DOHH2 (cell line): Measurements from ENCODE around the gene ZNF575.

ENCODE experiments used
- EZH2phosphoT487 ChIP-seq: fragments of 200-600 bp; sonication (generic); IDR thresholded peaks from 2 replicates; pipeline ENCODE4 v1.6.1; 2017; ENCODE audit warnings: borderline replicate concordance, mild to moderate bottlenecking, antibody characterized with exemption, low read length, moderate library complexity, mixed read lengths
- TF ChIP-seq, protein P1 (sequence below): fragments of 200-600 bp; sonication (generic); IDR thresholded peaks from one replicate; pipeline ENCODE4 v1.5.1; 2014; ENCODE audit warnings: antibody characterized with exemption, mild to moderate bottlenecking, low read depth, low read length; ENCODE audit not compliant: poor library complexity, severe bottlenecking

GRCh38 chr19:43526884-43527859 is 5.8 kb upstream of the ZNF575 start, which contains the start of gene ETHE1:
- TF ChIP-seq, protein P1, sequence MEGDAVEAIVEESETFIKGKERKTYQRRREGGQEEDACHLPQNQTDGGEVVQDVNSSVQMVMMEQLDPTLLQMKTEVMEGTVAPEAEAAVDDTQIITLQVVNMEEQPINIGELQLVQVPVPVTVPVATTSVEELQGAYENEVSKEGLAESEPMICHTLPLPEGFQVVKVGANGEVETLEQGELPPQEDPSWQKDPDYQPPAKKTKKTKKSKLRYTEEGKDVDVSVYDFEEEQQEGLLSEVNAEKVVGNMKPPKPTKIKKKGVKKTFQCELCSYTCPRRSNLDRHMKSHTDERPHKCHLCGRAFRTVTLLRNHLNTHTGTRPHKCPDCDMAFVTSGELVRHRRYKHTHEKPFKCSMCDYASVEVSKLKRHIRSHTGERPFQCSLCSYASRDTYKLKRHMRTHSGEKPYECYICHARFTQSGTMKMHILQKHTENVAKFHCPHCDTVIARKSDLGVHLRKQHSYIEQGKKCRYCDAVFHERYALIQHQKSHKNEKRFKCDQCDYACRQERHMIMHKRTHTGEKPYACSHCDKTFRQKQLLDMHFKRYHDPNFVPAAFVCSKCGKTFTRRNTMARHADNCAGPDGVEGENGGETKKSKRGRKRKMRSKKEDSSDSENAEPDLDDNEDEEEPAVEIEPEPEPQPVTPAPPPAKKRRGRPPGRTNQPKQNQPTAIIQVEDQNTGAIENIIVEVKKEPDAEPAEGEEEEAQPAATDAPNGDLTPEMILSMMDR, result peak; percentile 17
- peak; percentile 59; the same call in 1 of the 2 replicates for TF ChIP-seq EZH2phosphoT487
